Esophagus muscularis mucosa (tissue), 4 donors: Measurements from ENCODE around the gene TPCN1. TPM values are rescaled to one million over a fixed set of nuclear protein-coding genes. Genes with fewer than 3 reads are reported as not detected.
A peak's percentile ranks its signal among the peaks of the same experiment; 100 is the strongest.

Experiments used
- DNase-seq: peaks from one replicate; pipeline ENCODE4 v3.0.0-alpha.2; 2017; ENCODE audit errors: extremely low spot score
- H3K27ac ChIP-seq, 4 donors: fragments of 200-600 bp; sonication (generic); replicated peaks in 1 of 4; 1 replicate in 3 of 4; 2 replicates in 1 of 4; pipeline ENCODE4 v1.5.1; 2016 to 2019; ENCODE audit warnings: mild to moderate bottlenecking in 1 of 4
- H3K27me3 ChIP-seq, 4 donors: fragments of 200-600 bp; sonication (generic); one replicate each; pipeline versions ENCODE4 v1.5.1 to v1.6.0; 2016 to 2019
- H3K36me3 ChIP-seq, 4 donors: fragments of 200-600 bp; sonication (generic); one replicate each; pipeline ENCODE4 v1.5.1; 2016 to 2019
- H3K4me1 ChIP-seq, 4 donors: fragments of 200-600 bp; sonication (generic); one replicate each; pipeline ENCODE4 v1.5.1; 2016 to 2019
- H3K4me3 ChIP-seq, 4 donors: fragments of 200-600 bp; sonication (generic); 1 replicate in 2 of 4; 2 replicates in 2 of 4; pipeline ENCODE4 v1.5.1; 2016 to 2019; ENCODE audit warnings: mild to moderate bottlenecking in 4 of 4, moderate library complexity in 1 of 4
- H3K9me3 ChIP-seq, 4 donors: fragments of 200-600 bp; sonication (generic); 1 replicate in 3 of 4; 2 replicates in 1 of 4; pipeline ENCODE4 v1.5.1; 2016 to 2019
- CTCF ChIP-seq, 3 experiments: fragments of 200-600 bp in 2 of 3; fragments of 450-650 bp in 1 of 3; sonication (generic) in 2 of 3; IDR thresholded peaks; one replicate each; pipeline ENCODE4 v1.5.1; 2017 to 2019; ENCODE audit warnings: antibody characterized with exemption in 3 of 3, mild to moderate bottlenecking in 2 of 3, moderate library complexity in 1 of 3
- EP300 ChIP-seq: sonication (generic); formaldehyde crosslinking; IDR thresholded peaks from one replicate; pipeline ENCODE4 v1.6.1; 2017; ENCODE audit warnings: antibody characterized with exemption
- POLR2A ChIP-seq: fragments of 450-650 bp; IDR thresholded peaks from one replicate; pipeline ENCODE4 v1.6.1; 2017; ENCODE audit warnings: antibody characterized with exemption, moderate library complexity, mild to moderate bottlenecking, low read depth
- POLR2AphosphoS5 ChIP-seq, 2 donors: sonication (generic); formaldehyde crosslinking; IDR thresholded peaks; one replicate each; pipeline ENCODE4 v1.6.1; 2017; ENCODE audit warnings: antibody characterized with exemption in 2 of 2
- WGBS: methylation state at CpG from one replicate; pipeline ENCODE4 v1.1.5; 2018; 5-methylcytosine and 5-hydroxymethylcytosine counted together
- intact Hi-C: fragments of 100-400 bp; cut with DNase I; formaldehyde crosslinking; loops from one replicate; pipeline ENCODE4 v1.15.1; 2023
- total RNA-seq, 4 donors: library from RNA; depleted of rRNA; stranded (reverse); fragments of >200 nt; gene quantifications; one replicate each; pipeline versions ENCODE4 v1.1.0 to v1.2.1, GENCODE V29; 2016

TPCN1 gene
- total RNA-seq, 4 donors from 2014 or later: 31.1 to 54.0 (median 34.5) TPM

DNA sequence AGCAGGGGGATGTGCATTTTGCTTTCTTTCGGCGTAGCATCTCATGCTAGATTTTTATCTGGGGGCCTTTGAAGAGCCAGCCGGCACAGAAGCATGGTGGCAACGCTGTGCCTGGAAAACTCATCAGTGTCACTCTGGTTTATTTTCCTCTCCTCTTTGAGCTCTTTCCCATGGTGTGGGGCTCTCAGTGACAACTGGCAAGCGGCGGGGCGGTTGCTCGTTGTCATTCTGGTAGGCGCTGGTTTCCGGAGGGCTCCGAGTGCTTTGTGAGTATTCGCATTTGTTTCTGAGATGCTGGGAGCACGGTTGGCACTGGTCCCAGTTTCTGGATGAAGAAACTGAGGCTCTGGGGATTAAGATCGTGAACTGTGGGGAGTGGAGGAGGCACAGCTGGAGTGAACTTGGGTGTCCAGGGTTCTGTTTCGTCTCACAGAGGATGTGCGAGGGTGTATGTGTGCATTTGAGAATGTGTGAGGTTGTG is 23.3 kb downstream of the TPCN1 start:
- 71% methylated on average over 16 of the region's 16 CpGs for WGBS
- Histone ChIP-seq H3K9me3 (no peaks in the 10 kb centered on the region), H3K27me3 (no peaks in the 10 kb centered on the region), H3K4me3 (peak overlapping the region; percentile 0 to 30 (median 18)), H3K4me1 (peaks cover 73 to 75% (median 74%) of the 10 kb centered on the region in 4 donors), H3K27ac (peak overlapping the region; percentile 67 to 75 (median 71)), H3K36me3 (peaks cover 0 to 43% (median 18%) of the 10 kb centered on the region in 4 donors)
- no peak for DNase-seq
- TF ChIP-seq POLR2AphosphoS5 (IDR thresholded peaks at IDR 0.05) (no peak), CTCF (IDR thresholded peaks at IDR 0.05) (no peak), POLR2A (no peak), EP300 (no peak)
- intact Hi-C loops: no loop called here

- intact Hi-C loops: no loop called here
- Histone ChIP-seq H3K4me3 (peak overlapping the region; percentile 21 to 38 (median 24)), H3K4me1 (peaks cover 62 to 66% (median 64%) of the 10 kb centered on the region in 4 donors)
Observed at GRCh38 chr12:113245695-113246477, 24.6 kb downstream of the TPCN1 start.

GRCh38 chr12:113246478-113247122 is 25.3 kb downstream of the TPCN1 start:
- peaks cover 55 to 59% (median 57%) of the 10 kb centered on the region in 4 donors for H3K4me1 ChIP-seq
- no peak for DNase-seq
- intact Hi-C loops: no loop called here
- peaks cover 0 to 51% (median 27%) of the 10 kb centered on the region in 4 donors for H3K36me3 ChIP-seq
- H3K4me3 ChIP-seq: peak overlapping the region in 2 of 4 donors; percentile 21 to 25
- no peaks in the 10 kb centered on the region for H3K27me3 ChIP-seq
- 67% methylated on average over 10 of the region's 18 CpGs for WGBS
- no peaks in the 10 kb centered on the region for H3K9me3 ChIP-seq
- peak overlapping the region; percentile 67 to 75 (median 71) for H3K27ac ChIP-seq
- no peak for TF ChIP-seq POLR2A
- no peak for TF ChIP-seq CTCF (IDR thresholded peaks at IDR 0.05)
- TF ChIP-seq POLR2AphosphoS5 (IDR thresholded peaks at IDR 0.05): no peak
- TF ChIP-seq EP300: no peak

More at GRCh38 chr12:113245695-113246477, 24.6 kb downstream of the TPCN1 start:
- WGBS: 30% methylated on average over 19 of the region's 19 CpGs
- no peak for DNase-seq
- Histone ChIP-seq H3K36me3 (peaks cover 0 to 50% (median 29%) of the 10 kb centered on the region in 4 donors), H3K27ac (peak overlapping the region; percentile 67 to 75 (median 71)), H3K9me3 (no peaks in the 10 kb centered on the region), H3K27me3 (no peaks in the 10 kb centered on the region)
- TF ChIP-seq POLR2AphosphoS5 (IDR thresholded peaks at IDR 0.05): peak; percentile 47 to 57
- TF ChIP-seq CTCF (IDR thresholded peaks at IDR 0.05): peak in 1 of 3 experiments; percentile 14
- TF ChIP-seq POLR2A: no peak

DNA sequence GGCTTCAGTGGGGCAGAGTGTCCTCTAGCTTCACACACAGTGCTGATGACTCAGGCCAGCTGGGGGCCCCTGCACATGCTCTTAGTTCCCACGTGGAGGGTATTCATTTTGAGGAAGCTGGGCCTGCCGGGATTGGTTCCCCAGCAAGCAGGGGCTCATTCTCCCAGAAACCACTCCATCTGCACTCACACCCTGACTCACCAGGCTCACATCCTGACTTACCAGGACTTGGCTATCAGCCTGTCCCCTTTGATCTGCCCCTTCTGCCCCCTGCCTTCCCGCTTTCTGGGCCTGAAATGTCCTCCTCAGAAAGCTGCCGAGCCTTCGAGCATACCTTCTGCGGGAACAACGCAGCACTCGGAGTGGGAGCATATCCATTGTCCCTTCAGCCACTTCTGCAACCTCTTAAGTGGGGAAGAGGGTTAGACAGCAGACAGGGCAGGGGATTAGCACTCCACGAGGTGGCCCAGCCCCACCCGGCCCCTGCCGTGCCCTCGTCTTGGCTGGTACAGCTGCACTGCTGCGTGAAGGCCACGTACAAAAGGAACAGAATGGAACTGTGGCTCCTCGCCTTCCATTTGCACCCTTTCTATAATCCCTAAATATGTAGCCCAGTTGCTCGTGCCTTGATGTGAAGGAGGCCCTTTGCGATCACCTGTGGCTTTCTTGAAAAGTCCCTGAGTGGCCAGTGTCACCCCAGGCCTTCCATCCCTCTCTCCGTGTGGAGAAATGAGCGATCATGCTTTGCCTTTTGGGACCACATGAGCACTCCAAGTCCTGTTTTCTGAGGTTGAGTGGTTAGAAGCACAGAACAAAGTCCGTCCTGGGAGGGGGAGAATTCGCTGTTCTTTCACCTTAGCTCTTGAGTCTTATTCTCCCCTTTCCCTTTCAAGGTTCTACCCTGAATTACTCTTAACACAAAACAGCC is 26.1 kb downstream of the TPCN1 start:
- Histone ChIP-seq H3K27me3 (no peaks in the 10 kb centered on the region), H3K4me3 (no peak overlapping the region), H3K9me3 (no peaks in the 10 kb centered on the region), H3K27ac (peak overlapping the region; percentile 67 to 75 (median 71)), H3K36me3 (peaks cover 0 to 52% (median 31%) of the 10 kb centered on the region in 4 donors), H3K4me1 (peaks cover 48 to 52% (median 49%) of the 10 kb centered on the region in 4 donors)
- no peak for DNase-seq
- intact Hi-C loops: no loop called here
- TF ChIP-seq CTCF (IDR thresholded peaks at IDR 0.05) (no peak), POLR2A (no peak), EP300 (no peak), POLR2AphosphoS5 (IDR thresholded peaks at IDR 0.05) (no peak)
- WGBS: 92% methylated on average over 20 of the region's 21 CpGs
